ENCODE data around the gene MT1G. TPM values are rescaled to one million over a fixed set of nuclear protein-coding genes. Genes with fewer than 3 reads are reported as not detected.

Gene MT1G
- total RNA-seq, 3 donors from 2014 or later (not counting 1 experiment from before 2014, with no cell fraction given), result 0.80 to 1.5 TPM; not detected in 1

DNA sequence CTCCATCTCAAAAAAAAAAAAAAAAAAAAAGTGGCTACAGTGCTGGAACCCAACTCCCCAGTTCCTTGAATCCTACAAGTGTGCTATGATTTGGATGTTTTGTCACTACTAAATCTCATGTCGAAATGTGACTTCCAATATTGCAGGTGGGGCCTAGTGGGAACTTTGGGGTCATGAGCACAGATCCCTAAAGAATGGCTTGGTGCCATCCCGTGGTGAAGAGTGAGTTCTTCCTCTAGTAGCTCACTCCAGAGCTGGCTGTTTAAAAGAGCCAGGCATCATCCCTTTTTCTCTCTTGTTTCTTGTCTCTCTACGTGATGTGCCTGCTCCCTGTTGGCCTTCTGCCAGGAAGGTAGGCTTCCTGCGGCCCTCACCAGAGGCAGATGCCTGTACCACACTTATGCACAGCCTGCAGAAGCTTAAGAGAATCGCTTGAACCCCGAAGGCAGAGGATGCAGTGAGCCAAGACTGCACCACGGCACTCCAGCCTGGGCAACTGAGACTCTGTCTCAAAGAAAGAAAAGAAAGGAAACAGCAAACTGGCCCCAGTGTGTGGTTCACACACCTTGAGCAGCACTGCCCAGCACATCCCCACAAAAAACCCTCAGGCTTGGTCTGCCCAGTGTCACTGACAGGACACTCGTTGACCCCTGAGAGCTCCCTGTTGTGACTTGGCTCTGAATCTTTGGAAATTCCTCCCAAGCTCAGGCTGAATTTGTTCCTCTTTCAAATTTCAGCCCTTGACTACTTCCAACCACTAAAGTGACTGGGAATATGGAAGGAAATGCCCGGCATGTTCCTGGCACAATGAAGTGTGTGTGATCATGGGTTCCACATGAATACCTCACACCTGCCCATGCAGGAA, 39.1 kb downstream of the MT1G start:
- DNase-seq, result no peak
- Mint-ChIP-seq H3K27ac (no peak overlapping the region), H3K36me3 (no peaks in the 10 kb centered on the region), H3K4me3 (no peak overlapping the region), H3K27me3 (ENCODE audit: low read depth in 2 of 2) (peaks cover 56 to 58% of the 10 kb centered on the region in 2 donors), H3K4me1 (peaks cover 12 to 22% of the 10 kb centered on the region in 2 donors), H3K9me3 (no peaks in the 10 kb centered on the region)
- TF ChIP-seq CTCF (IDR thresholded peaks at IDR 0.05), result no peak
- H3K9me3 ChIP-seq (ENCODE audit: control insufficient read depth, insufficient read depth, low read length), result no peaks in the 10 kb centered on the region
- H3K36me3 ChIP-seq (ENCODE audit: control insufficient read depth, insufficient read depth, low read length), result no peaks in the 10 kb centered on the region
- intact Hi-C loops (cut with micrococcal nuclease), result no loop called here
- H3K27ac ChIP-seq (ENCODE audit: low read length), result no peak overlapping the region
- ATAC-seq, result no peak
- peaks cover 30% of the 10 kb centered on the region for H3K27me3 ChIP-seq (ENCODE audit: control insufficient read depth, insufficient read depth, low read length)
- WGBS (ENCODE audit: insufficient coverage), result 77% methylated on average over 9 of the region's 9 CpGs
- H3K4me1 ChIP-seq (ENCODE audit: control insufficient read depth, insufficient read depth, low read length), result peaks cover 23% of the 10 kb centered on the region
- H3K4me3 ChIP-seq (ENCODE audit: low read length), result no peak overlapping the region

DNA sequence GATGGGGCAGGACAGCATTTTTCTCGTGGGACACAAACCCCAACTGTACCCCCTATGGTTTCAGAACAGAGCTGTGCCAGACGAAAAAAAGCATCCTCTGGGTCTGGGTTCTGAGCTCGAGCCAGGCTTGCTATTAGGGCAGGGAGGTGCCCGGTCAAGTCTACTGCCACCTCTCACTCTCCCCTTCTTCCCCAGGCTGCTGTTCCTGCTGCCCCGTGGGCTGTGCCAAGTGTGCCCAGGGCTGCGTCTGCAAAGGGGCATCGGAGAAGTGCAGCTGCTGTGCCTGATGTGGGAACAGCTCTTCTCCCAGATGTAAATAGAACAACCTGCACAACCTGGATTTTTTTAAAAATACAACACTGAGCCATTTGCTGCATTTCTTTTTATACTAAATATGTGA, 41.2 kb downstream of the MT1G start:
- no peak for DNase-seq
- Mint-ChIP-seq H3K4me3 (no peak overlapping the region), H3K27me3 (ENCODE audit: low read depth in 2 of 2) (peaks cover 46 to 57% of the 10 kb centered on the region in 2 donors), H3K36me3 (no peaks in the 10 kb centered on the region), H3K27ac (no peak overlapping the region), H3K4me1 (peaks cover 9 to 14% of the 10 kb centered on the region in 2 donors), H3K9me3 (no peaks in the 10 kb centered on the region)
- Histone ChIP-seq H3K9me3 (ENCODE audit: control insufficient read depth, insufficient read depth, low read length) (no peaks in the 10 kb centered on the region), H3K27ac (ENCODE audit: low read length) (no peak overlapping the region), H3K36me3 (ENCODE audit: control insufficient read depth, insufficient read depth, low read length) (no peaks in the 10 kb centered on the region), H3K4me3 (ENCODE audit: low read length) (no peak overlapping the region), H3K27me3 (ENCODE audit: control insufficient read depth, insufficient read depth, low read length) (peaks cover 18% of the 10 kb centered on the region), H3K4me1 (ENCODE audit: control insufficient read depth, insufficient read depth, low read length) (peaks cover 17% of the 10 kb centered on the region)
- 70% methylated on average over 7 of the region's 7 CpGs for WGBS (ENCODE audit: insufficient coverage)
- ATAC-seq, result no peak
- intact Hi-C loops (cut with micrococcal nuclease), result no loop called here
- no peak for TF ChIP-seq CTCF (IDR thresholded peaks at IDR 0.05)

DNA sequence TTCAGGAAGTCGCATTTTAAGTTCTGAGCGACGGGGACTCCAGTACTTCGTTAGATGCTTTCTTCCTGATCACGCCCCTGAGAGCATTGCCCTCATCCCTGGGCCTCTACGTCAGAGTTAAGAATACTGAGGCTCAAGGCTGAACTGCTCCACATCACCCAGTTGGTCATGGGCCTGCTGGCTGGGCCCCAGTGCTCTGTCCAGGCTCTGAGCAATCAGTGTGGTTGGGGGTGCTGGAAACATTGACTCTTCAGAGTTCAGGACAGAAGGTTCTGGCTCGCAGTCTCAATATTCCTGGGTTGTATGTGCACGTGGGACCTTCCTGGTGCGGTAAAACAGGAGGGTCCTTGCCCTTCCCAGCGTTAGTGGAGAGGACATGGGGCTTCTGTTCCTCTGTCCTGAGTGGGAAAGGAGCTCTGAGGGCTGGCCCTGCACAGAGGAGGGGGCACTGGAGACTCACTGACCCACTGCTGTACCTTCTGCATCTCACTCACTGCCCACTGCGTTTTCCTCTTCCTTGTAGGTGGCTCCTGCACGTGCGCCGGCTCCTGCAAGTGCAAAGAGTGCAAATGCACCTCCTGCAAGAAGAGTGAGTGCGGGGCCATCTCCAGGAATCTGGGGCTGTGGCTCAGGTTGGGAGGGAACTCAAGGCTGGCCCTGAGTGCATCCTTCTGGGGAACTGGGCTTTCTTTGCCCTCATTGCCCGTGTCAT, 41.8 kb downstream of the MT1G start:
- Mint-ChIP-seq H3K27ac (no peak overlapping the region), H3K36me3 (no peaks in the 10 kb centered on the region), H3K4me1 (peaks cover 7 to 13% of the 10 kb centered on the region in 2 donors), H3K4me3 (peak overlapping the region; percentile 60), H3K27me3 (ENCODE audit: low read depth in 2 of 2) (peaks cover 41 to 54% of the 10 kb centered on the region in 2 donors), H3K9me3 (no peaks in the 10 kb centered on the region)
- no peak for TF ChIP-seq CTCF (IDR thresholded peaks at IDR 0.05)
- WGBS (ENCODE audit: insufficient coverage), result 20% methylated on average over 16 of the region's 16 CpGs
- Histone ChIP-seq H3K9me3 (ENCODE audit: control insufficient read depth, insufficient read depth, low read length) (no peaks in the 10 kb centered on the region), H3K27me3 (ENCODE audit: control insufficient read depth, insufficient read depth, low read length) (peaks cover 16% of the 10 kb centered on the region), H3K36me3 (ENCODE audit: control insufficient read depth, insufficient read depth, low read length) (no peaks in the 10 kb centered on the region), H3K4me1 (ENCODE audit: control insufficient read depth, insufficient read depth, low read length) (peaks cover 17% of the 10 kb centered on the region), H3K27ac (ENCODE audit: low read length) (no peak overlapping the region), H3K4me3 (ENCODE audit: low read length) (peak overlapping the region; percentile 14)
- no peak for DNase-seq
- intact Hi-C loops (cut with micrococcal nuclease), result no loop called here
- ATAC-seq, result peak in 2 of 3 donors; percentile 1 to 6
